Ramos (cell line): Measurements from ENCODE around the gene FCRL6.

Source experiments
- in situ Hi-C: fragments of 300-500 bp; cut with MboI; formaldehyde crosslinking; loops from one replicate; pipeline ENCODE4 v1.14.3; 2022; ENCODE audit warnings: low sequenced_read_pairs; ENCODE audit not compliant: unreplicated experiment

The FCRL6 gene

DNA sequence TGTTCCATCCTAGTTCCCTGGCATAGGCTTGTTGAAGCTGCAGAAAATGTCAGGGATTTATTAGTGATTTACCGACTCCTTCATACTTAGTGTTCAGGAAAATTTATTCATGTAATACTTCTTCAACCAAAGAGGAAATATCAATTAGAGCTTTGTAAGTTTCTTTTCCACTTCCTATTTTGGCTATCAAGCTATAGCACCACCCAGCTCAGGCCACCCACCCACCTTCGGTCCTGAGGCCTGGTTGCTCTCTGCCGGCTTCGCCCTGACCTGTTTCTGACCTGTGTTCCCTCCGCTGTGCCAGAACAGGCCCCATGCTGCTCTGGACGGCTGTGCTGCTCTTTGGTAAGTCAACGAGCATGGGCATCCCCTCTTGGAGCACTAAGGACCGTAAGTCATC is at the start of gene FCRL6:
Gene FCRL6 (plus strand): TSS at position 250 of the 400 bp plus-strand sequence. CDS start 65 bp downstream, at position 315.
- in situ Hi-C loops = no loop called here

DNA sequence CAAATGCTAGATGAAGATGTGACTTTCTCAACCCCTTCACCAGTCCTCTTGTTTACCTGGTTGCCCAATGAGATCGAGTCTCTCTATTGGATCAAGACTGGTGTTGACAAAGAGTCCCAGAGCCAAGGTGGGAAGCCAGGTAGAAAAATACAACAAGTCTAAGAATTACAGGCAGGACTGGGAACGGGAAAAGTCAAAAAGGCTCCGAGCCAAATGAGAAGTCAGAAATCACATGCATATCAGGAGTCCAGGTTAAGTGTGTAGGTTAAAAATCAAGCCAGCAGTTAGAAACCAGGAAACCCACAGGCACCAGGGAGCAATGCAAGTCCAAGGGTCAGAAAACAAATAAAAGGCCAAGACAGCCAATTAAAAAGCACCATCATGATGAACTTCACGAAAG is 48.8 kb upstream of the FCRL6 start:
- in situ Hi-C loops = no loop called here

DNA sequence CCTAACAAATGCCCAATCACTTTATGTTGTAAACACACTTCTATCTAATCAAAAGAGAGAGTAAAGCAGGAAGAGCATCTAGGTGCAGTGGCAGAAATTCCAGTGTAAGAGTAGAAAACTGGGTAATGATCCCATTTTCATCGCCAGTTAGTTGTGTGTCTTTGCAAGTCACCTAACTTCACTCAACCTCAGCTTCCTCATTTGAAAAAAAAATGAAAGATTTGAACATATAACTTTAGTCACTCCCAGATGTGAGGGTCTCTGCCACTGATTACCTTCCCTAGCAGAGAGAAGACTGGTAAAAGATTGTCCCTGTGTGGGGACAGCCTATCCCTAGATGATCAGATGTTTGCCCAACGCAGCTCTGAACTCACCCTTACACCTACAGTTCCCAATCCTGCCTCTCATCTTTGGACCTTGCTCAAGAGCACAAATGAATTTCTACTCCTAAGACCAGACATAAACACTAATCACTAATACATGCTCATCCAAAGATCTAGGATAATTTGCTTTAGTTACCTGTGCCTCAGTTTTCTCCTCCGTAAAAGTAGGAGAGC is 46.6 kb upstream of the FCRL6 start:
- in situ Hi-C loops = no loop called here

DNA sequence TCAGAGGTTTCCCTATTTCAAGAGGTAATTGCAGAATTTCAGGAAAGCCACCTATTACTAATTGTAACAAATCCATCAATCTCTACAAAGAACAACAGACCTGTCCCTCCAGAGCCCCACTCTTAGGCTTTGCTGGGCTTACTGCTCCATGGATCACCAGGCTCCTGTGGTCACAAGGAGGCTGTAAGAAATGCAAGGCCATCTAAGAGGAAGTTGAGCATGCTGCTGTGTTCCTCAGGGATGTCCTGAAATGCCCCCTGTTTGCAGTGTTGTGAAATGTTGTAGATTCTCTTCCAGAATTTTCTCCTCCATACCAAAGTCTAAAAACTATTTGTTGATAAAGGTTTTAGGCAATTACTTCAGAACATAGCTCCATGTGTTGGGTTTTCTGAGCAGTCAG is 45.8 kb upstream of the FCRL6 start:
- in situ Hi-C loops = no loop called here

DNA sequence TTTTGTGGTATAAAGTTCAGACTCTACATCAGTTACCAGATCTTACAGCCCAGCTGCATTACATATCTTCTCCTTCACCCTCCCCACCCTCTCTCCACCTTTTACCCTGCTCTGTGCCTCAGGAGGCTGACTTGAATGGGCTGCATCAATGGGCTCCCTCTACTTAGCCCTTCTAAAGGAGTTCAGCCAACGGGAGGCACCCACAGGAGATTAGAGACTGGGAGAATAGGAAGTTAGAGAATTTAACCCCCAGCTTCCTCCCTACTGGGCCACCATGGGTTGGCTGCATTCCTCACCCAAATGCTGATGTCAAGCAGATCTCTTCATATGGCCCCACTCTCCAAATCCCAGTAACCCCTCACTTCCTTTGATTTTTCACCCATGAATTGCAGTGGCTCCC is 38.5 kb upstream of the FCRL6 start:
- in situ Hi-C loops = no loop called here

DNA sequence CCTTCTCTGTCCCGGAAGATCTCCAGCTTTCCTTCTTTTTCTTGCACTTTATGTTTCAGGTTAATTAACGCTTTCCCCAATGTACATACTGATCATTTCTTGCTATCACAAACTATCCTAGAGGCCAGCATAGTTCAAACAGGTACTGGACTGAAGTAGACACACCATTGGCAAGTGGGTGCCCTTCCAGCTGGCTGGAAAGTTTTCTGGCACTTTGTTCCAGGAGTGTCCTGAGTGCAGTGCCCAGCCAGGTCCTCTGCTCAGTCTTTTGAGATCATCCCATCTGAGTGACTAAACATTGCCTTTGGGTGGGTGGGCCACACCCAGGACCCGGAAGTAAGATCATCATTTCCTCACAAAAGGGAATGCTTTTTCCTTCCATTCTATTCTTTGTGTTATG is 36.4 kb upstream of the FCRL6 start:
- in situ Hi-C loops = no loop called here

DNA sequence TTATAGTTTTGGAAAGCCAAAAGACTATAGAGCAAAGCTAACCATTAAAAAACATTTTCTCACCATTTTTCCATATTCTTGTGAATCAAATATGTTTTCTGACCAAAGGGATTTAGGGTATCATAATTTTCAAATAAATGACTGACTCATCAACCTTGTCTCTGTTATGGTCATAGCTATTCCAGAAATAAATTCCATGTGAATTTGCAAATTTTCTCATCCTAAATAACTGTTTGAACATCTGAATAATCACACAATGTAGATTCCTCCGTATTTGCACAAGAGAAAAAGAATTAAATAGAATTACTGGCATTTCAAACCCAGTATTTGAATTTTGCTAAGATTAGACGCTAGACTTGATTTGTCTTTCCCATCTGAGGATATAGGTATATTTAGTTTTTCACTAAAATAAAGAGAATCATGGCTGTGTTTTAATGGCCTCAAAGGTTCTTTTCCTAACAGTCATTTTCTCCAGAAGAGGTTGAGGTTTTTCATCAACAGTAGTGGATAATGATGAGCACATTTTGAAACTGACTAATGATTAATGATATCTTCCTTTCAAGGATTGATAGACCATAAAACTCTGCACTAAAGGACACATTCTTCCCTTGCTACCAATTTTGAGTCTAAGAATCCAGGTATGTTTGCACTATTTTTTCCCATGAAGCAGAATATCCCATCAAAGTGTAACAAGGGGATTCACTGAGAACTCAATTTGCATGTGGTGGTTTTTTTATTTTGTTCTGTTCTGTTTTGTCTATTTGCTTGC is 30.8 kb upstream of the FCRL6 start:
- in situ Hi-C loops = no loop called here

GRCh38 chr1:159774465-159774864 is 27.7 kb upstream of the FCRL6 start:
- in situ Hi-C loops = no loop called here

DNA sequence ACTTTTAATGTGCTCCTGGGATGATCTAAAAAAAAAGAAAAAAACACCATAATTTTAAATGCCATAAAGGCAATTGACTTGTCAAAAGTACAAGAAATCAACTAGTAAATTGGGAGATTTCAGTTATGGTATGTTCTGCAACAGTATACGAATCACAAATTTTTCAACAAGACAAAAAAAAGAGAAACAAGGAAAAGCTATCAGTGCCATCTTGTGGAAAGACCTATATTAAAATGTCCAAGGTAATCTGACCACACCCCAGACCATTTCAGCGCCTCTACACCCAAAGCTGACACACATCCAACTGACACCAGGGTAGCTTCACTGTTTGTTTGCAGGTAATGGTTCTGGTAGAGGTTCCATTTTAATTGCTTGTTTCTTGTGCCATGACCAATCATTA is 26.4 kb upstream of the FCRL6 start:
- in situ Hi-C loops = no loop called here

DNA sequence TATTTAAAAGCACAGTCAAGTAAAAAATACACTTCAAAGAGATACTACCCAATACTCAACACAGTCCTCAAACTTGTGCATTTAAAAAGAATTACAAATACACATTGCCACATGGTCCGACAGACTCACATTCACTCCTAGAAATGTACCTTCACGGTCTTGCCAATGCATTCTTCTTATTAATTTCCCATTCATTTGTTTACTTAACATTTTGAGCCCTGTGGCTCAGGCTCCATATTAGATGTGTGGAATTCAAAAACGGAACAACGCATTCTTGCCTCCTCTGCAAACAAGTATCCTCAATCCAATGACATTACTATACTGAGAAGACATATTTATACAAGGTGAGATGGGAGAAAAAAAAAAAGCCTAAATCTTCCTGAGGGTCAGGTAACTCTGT is 23.9 kb upstream of the FCRL6 start:
- in situ Hi-C loops = no loop called here

DNA sequence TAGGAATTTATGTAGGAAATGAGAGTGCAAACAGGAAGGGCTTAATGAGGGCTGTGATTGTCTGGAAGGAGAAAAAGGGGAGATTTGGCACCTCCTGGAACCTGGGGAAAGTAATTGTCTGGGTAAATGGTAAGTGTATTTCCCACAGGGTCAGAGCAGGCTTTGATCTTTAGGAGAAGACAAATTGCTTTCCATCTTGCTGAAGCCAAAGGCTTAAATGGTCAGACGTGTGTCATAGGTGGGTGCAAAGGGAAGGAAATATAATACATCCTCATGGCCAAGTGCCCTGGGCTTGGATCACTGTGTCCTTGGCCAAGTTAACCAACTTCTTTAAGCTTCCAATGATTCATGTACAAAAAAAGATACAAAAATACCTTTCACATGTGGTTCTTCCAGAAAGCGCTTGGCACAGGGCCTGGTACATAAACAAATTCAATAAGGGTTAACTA is 22.7 kb upstream of the FCRL6 start:
- in situ Hi-C loops = no loop called here

DNA sequence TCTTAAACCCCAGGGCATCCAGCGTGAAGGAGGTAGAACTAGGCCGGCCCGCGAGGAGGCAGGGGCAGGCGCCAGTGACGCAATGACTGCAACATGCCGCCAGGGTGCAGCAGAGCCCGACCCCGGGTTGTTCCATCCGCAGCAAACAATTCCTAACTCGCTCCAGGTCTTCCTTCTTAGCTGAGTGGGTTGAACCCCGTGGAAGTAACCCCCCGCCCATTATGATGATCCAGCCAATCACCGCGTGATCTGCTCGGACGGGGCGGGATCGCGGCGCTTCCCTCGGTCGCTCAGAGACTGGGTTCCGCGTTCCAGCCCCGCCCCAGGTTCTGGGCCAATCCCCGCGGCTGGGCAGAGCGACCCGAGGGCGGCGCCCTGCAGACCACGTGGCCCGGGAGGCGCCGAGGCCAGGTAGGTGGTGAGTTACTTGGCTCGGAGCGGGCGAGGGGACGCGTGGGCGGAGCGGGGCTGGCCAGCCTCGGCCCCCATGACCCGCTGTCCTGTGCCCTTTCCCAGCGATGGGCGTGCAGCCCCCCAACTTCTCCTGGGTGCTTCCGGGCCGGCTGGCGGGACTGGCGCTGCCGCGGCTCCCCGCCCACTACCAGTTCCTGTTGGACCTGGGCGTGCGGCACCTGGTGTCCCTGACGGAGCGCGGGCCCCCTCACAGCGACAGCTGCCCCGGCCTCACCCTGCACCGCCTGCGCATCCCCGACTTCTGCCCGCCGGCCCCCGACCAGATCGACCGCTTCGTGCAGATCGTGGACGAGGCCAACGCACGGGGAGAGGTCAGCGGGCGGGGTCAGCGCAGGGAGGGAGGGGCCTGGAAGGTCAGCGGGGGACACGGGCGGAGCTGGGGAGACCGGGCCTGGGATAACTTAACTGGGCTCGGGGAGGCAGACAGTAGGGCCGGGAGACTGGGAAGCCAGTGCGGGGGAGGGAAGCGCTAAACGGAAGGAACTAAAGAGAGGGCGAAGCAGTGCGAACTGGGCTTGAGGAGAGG is 21.3 kb upstream of the FCRL6 start, which contains the start of gene DUSP23:
Gene DUSP23 (plus strand): TSS at position 380 of the 1,000 bp plus-strand sequence. CDS start 139 bp downstream, at position 519.
- in situ Hi-C loops = no loop called here

DNA sequence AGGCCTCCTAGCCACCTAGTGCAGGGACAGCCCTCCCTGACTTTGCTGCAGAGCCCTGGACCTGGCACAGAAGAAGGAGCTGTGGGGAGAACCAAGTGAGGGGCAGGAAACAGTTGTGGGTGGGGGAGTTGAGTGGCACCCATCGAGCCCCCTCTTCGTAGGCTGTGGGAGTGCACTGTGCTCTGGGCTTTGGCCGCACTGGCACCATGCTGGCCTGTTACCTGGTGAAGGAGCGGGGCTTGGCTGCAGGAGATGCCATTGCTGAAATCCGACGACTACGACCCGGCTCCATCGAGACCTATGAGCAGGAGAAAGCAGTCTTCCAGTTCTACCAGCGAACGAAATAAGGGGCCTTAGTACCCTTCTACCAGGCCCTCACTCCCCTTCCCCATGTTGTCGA is 20.2 kb upstream of the FCRL6 start:
- in situ Hi-C loops = no loop called here

GRCh38 chr1:159783724-159784123 is 18.4 kb upstream of the FCRL6 start:
- in situ Hi-C loops = no loop called here

DNA sequence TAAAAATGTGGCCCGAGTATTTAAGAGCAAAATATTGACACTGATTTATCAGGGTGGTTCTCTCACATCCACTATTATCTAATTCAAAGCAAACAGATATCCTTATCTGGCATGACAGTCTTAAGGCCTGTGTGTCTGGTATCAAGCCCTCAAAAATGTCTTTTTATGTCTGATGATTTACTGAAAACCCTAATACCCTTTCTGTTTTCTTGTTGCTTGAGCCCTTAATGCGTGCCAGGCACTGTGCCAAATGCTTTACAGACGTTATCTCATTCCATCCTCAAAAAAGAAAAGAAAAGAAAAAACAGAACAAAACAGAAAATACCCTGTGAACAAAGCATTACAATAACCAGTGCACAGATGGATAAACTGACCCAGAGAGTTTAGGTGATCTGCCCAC is 15.7 kb upstream of the FCRL6 start:
- in situ Hi-C loops = no loop called here

- in situ Hi-C loops = no loop called here
Measured at GRCh38 chr1:159786966-159787365, 15.2 kb upstream of the FCRL6 start.

DNA sequence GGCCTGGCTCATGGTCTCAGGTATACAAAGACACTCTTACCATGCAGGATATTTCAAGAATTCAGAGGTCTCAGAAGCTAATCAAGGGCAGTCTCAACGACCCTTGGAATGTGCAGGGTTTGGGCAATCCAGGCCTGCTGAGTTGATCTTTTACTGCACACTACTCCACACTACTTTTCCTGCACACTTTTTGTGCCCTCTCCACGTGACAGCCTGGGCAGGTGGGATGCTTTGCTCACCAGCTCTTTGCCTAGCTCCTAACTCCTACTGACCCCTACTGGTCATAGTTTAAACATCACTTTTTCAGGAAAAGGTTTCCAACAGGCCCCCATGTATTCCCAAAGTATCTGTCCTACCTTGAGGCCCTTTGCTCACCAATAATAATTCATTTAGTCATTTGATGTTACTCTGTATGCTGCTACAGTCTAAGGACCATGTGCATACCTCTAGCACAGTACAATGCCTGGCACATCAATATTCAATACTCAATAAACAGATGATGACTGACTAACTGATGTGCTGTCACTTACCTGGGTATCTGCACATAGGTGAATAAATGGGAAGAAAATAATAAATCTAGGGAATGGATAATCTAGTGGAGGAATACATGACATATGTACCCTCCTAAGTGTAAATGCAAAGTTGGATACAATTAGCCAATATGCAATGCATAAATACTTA is 11.8 kb upstream of the FCRL6 start:
- in situ Hi-C loops = loop anchor here (10.0 kb wide), 1 partner anchor 214 kb away; no protein-coding TSS in a partner anchor

GRCh38 chr1:159791031-159791430 is 11.1 kb upstream of the FCRL6 start:
- in situ Hi-C loops = loop anchor here (10.0 kb wide), 1 partner anchor 214 kb away; no protein-coding TSS in a partner anchor

DNA sequence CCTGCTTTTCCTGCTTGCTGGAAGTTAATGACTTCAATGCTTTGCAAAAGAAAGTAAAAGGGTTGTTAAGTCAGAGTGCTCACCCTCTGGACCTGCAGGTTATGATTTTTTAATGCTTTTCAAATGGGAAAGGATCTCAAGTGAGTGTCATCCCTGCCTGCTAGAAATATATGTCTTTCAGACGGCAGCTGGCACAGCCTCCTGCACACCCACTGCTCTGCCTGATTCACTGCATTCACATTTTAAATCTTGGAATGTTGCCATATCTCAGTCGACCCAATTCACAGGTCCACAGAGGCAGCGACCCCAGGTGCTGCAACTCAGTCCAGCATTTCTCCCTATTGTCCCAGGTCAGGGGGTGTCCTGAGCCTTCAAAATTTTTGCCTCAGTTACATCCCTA is 10.7 kb upstream of the FCRL6 start:
- in situ Hi-C loops = loop anchor here (10.0 kb wide), 1 partner anchor 213 kb away; no protein-coding TSS in a partner anchor

DNA sequence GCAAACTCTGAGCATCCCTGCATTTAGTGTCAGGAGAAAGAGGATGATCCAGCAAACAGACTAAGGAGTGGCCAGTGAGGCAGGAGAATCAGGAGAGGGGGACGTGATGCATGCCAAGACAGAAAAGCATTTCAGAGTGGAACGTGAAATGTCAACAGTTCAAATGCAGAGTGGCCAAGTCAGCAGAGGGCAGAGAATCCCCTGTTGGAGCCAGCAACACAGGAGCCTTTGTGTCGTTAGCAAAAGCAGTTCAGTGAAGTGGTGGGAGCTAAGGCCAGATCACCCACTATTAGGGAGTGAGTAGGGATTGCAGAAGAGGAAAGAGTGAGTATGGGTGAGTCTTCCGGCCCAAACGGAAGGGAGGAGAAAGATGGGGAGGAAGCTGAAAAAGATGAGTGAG is 6.6 kb upstream of the FCRL6 start:
- in situ Hi-C loops = loop anchor here (5.0 to 10.0 kb wide), 2 partner anchors 97 to 209 kb away; no protein-coding TSS in a partner anchor
